ENCODE data around the gene RBKS. TPM values are rescaled to one million over a fixed set of nuclear protein-coding genes. Genes with fewer than 3 reads are reported as not detected.

Gene RBKS
- total RNA-seq, 4 donors from 2014 or later, result 1.6 to 5.4 (median 3.3) TPM

DNA sequence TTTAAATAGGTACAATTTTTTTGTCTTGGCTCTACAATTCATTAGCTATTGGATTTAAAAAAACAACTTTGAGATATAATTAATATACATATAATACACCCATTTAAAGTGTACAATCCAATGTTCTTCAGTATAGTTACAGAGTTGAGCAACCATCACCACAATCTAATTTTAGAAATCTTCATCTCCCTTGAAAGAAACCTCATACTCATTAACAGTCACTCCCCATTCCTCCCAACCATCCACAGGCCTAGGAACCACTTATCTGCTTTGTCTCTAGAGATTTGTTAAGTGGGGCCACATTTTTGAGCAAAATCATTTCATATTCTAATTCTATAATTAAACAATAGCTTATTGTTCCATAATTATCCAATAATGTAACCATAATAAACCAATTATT, 86.0 kb downstream of the RBKS start:
- Histone ChIP-seq H3K4me3 (no peak overlapping the region), H3K27ac (no peak overlapping the region), H3K4me1 (no peaks in the 10 kb centered on the region), H3K27me3 (no peaks in the 10 kb centered on the region), H3K9me3 (no peaks in the 10 kb centered on the region), H3K36me3 (no peaks in the 10 kb centered on the region)
- DNase-seq, result no peak
- intact Hi-C loops (cut with DNase I; ENCODE audit: low total_unique reads), result no loop called here
- no peak for TF ChIP-seq POLR2A (IDR thresholded peaks at IDR 0.05)

DNA sequence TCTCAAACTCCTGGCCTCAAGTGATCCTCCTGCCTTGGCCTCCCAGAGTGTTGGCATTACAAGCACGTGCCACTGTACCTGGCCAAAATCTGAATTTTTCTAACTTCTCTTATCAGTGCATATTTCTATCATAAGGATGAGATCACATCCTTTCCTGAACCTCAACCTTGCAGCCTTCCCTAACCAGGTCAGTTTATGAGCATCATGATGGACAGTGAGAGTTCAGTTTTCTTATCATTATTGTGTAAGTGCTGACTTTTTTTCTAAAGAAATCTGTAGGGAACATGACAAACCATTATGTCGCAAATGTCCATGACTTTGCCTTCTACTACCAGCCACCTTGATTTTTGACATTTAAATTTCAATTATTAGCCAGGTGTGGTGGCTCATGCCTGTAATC, 87.1 kb downstream of the RBKS start:
- H3K4me1 ChIP-seq, result no peaks in the 10 kb centered on the region
- H3K27me3 ChIP-seq, result no peaks in the 10 kb centered on the region
- H3K27ac ChIP-seq, result no peak overlapping the region
- no peaks in the 10 kb centered on the region for H3K9me3 ChIP-seq
- no peaks in the 10 kb centered on the region for H3K36me3 ChIP-seq
- no peak overlapping the region for H3K4me3 ChIP-seq
- intact Hi-C loops (cut with DNase I; ENCODE audit: low total_unique reads), result no loop called here
- TF ChIP-seq, protein P1, sequence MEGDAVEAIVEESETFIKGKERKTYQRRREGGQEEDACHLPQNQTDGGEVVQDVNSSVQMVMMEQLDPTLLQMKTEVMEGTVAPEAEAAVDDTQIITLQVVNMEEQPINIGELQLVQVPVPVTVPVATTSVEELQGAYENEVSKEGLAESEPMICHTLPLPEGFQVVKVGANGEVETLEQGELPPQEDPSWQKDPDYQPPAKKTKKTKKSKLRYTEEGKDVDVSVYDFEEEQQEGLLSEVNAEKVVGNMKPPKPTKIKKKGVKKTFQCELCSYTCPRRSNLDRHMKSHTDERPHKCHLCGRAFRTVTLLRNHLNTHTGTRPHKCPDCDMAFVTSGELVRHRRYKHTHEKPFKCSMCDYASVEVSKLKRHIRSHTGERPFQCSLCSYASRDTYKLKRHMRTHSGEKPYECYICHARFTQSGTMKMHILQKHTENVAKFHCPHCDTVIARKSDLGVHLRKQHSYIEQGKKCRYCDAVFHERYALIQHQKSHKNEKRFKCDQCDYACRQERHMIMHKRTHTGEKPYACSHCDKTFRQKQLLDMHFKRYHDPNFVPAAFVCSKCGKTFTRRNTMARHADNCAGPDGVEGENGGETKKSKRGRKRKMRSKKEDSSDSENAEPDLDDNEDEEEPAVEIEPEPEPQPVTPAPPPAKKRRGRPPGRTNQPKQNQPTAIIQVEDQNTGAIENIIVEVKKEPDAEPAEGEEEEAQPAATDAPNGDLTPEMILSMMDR (IDR thresholded peaks at IDR 0.05), result no peak
- no peak for TF ChIP-seq POLR2A (IDR thresholded peaks at IDR 0.05)
- DNase-seq, result no peak

DNA sequence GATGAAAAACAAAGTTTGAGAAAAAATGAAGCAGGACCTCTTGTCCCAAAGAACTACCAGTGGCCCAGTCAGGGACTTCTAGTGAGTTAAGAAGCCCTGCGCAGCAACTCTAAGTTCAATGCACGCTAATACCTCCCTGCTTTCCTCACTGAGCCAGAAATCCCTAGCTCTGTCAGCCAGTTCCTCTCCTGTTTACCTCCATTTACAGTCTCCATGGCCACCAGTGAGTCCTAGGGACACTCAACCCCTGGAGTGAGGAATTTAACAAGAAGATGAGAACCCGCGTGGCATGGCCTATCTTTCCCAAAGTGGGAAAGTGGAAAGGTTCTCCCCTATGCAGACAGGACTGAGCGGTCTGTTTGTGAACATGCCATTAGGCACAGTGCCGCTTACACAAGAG, 87.6 kb downstream of the RBKS start:
- Histone ChIP-seq H3K36me3 (no peaks in the 10 kb centered on the region), H3K27ac (no peak overlapping the region), H3K4me3 (no peak overlapping the region), H3K27me3 (no peaks in the 10 kb centered on the region), H3K4me1 (no peaks in the 10 kb centered on the region), H3K9me3 (no peaks in the 10 kb centered on the region)
- intact Hi-C loops (cut with DNase I; ENCODE audit: low total_unique reads), result no loop called here
- no peak for DNase-seq
- no peak for TF ChIP-seq POLR2A (IDR thresholded peaks at IDR 0.05)
- TF ChIP-seq, protein P1 (IDR thresholded peaks at IDR 0.05), result no peak

DNA sequence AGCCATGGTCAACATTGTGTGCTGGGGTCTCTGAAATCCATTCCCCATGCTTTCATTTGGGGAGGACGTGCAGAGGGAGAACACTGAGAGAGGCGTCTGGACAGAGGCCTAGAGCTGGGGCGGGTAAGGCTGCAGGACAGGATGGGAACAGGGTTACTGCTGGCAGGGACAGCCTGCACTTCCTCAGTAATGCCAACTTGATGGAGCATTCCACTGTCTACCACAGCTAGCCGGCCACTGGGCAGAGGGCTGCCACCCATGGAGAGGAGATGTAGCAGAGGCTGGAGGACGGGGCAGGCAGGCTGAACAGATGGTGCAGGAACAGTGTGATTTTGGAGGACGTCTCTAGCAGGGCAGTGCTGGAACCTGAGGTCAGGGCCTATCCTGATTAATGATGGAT, 89.3 kb downstream of the RBKS start:
- Histone ChIP-seq H3K9me3 (no peaks in the 10 kb centered on the region), H3K4me3 (no peak overlapping the region), H3K4me1 (no peaks in the 10 kb centered on the region), H3K27ac (no peak overlapping the region), H3K27me3 (no peaks in the 10 kb centered on the region), H3K36me3 (no peaks in the 10 kb centered on the region)
- no peak for DNase-seq
- no peak for TF ChIP-seq POLR2A (IDR thresholded peaks at IDR 0.05)
- TF ChIP-seq, protein P1 (IDR thresholded peaks at IDR 0.05), result no peak
- intact Hi-C loops (cut with DNase I; ENCODE audit: low total_unique reads), result no loop called here

DNA sequence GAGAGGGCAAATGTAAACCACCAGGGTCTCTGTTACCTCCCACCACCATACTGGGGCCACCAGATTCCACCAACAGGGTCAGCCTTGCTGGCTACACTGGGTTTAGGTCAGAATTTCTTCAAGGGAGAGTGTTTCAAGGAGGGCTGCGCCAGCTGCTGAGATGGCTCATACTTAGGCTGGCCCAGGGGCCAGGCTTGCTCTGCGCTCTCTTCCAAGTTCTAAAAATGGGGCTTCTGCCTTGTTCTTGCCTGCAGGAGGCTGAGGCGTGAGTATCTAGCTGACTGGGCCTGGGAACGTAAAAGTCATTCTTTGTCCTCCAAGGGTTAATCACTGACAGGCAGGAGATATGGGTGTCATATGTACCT, 90.6 kb downstream of the RBKS start:
- peak overlapping the region; percentile 78 to 84 for H3K27ac ChIP-seq
- TF ChIP-seq POLR2A (IDR thresholded peaks at IDR 0.05), result no peak
- TF ChIP-seq, protein P1 (IDR thresholded peaks at IDR 0.05), result no peak
- H3K4me3 ChIP-seq, result no peak overlapping the region
- no peaks in the 10 kb centered on the region for H3K4me1 ChIP-seq
- H3K27me3 ChIP-seq, result no peaks in the 10 kb centered on the region
- DNase-seq, result no peak
- intact Hi-C loops (cut with DNase I; ENCODE audit: low total_unique reads), result no loop called here
- H3K9me3 ChIP-seq, result no peaks in the 10 kb centered on the region
- no peaks in the 10 kb centered on the region for H3K36me3 ChIP-seq

DNA sequence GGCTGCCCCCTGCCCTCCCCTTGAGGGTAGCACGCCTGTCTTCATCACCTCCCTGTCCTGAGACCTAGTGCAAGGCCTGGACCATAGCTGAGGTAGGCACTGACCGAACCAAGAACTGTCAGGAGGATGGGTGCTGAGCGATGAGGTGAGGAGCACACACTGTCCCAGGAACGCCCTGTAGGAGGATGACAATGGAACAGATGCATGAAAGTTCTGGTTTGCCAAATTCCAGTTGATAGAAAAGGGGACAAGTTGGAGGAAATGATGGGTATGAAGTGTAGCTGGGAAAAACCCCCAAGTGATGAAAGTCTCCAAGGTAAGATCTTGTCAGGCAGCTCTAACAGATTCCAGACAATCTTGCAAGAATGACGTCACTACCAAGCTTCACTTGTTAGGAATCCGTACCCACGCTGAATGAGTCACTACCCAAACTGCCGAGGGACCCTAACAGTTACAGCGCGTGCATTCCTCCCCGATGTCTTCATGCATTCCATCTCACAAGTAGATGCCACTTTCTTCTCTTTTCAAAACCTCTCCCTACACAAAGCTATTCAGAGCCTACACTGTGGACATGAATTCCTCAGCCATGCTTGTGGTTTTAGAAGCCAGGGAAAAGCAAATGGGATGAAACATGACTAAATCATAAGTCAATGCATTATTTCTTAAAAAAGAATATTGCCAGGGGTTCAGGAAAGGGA, 91.1 kb downstream of the RBKS start:
- Histone ChIP-seq H3K4me3 (no peak overlapping the region), H3K4me1 (no peaks in the 10 kb centered on the region), H3K27me3 (no peaks in the 10 kb centered on the region), H3K36me3 (no peaks in the 10 kb centered on the region), H3K9me3 (no peaks in the 10 kb centered on the region), H3K27ac (peak overlapping the region; percentile 78 to 84)
- peak; percentile 70 to 86 for DNase-seq
- intact Hi-C loops (cut with DNase I; ENCODE audit: low total_unique reads), result no loop called here
- TF ChIP-seq, protein P1 (IDR thresholded peaks at IDR 0.05), result no peak
